Pulmonary artery endothelial cell (primary cell): ENCODE results near the gene TEN1. TPM values are rescaled to one million over a fixed set of nuclear protein-coding genes. Genes with fewer than 3 reads are reported as not detected.

Experiments used
- DNase-seq: peaks from one replicate; pipeline ENCODE4 v3.0.0-alpha.2; 2011; ENCODE audit warnings: low read depth, low spot score
- total RNA-seq: library from RNA; depleted of rRNA; stranded (reverse); fragments of >200 nt; gene quantifications from 2 replicates; pipeline ENCODE4 v1.2.3, GENCODE V29; 2014

Gene TEN1
- total RNA-seq, 1 donor from 2014 or later = 25.8 TPM

- DNase-seq = peak; percentile 17
Measured at GRCh38 chr17:76005263-76006149, 26.5 kb downstream of the TEN1 start.

- DNase-seq = no peak
Measured at GRCh38 chr17:76007131-76007849, 28.2 kb downstream of the TEN1 start.

GRCh38 chr17:76007850-76008165 lies 28.8 kb downstream of the TEN1 start:
- no peak for DNase-seq

- no peak for DNase-seq
Measured at GRCh38 chr17:76008208-76008607, 29.2 kb downstream of the TEN1 start.

GRCh38 chr17:76008630-76009425 lies 29.8 kb downstream of the TEN1 start:
- no peak for DNase-seq

- DNase-seq = no peak
Measured at GRCh38 chr17:76009447-76009846, 30.4 kb downstream of the TEN1 start.

- no peak for DNase-seq
Measured at GRCh38 chr17:76009969-76010661, 31.1 kb downstream of the TEN1 start.

GRCh38 chr17:76011951-76012350 lies 32.9 kb downstream of the TEN1 start:
- no peak for DNase-seq

GRCh38 chr17:76013377-76013932 lies 34.4 kb downstream of the TEN1 start:
- DNase-seq = no peak

- DNase-seq = peak; percentile 39
Measured at GRCh38 chr17:76014100-76014924, 35.3 kb downstream of the TEN1 start.

- no peak for DNase-seq
Measured at GRCh38 chr17:76014925-76015261, 35.9 kb downstream of the TEN1 start.

- DNase-seq = no peak
Measured at GRCh38 chr17:76017481-76018339, 38.7 kb downstream of the TEN1 start.

- DNase-seq = no peak
Measured at GRCh38 chr17:76018340-76018680, 39.3 kb downstream of the TEN1 start.

GRCh38 chr17:76018801-76019200 lies 39.8 kb downstream of the TEN1 start:
- no peak for DNase-seq

- DNase-seq = no peak
Measured at GRCh38 chr17:76019833-76020467, 40.9 kb downstream of the TEN1 start.

GRCh38 chr17:76022285-76022684 lies 43.2 kb downstream of the TEN1 start:
- DNase-seq = no peak

- DNase-seq = no peak
Measured at GRCh38 chr17:76022973-76023899, 44.2 kb downstream of the TEN1 start.

- no peak for DNase-seq
Measured at GRCh38 chr17:76023900-76024237, 44.8 kb downstream of the TEN1 start.
